Measurements from ENCODE around the gene RECQL5. TPM values are rescaled to one million over a fixed set of nuclear protein-coding genes. Genes with fewer than 3 reads are reported as not detected.

RECQL5 gene
- total and polyA plus RNA-seq, 2 experiments from 2014 or later: 23.1 to 44.4 TPM

- Histone ChIP-seq H4K20me1 (ENCODE audit: insufficient read depth, poor library complexity, severe bottlenecking) (no peaks in the 10 kb centered on the region), H3K36me3 (replicated peaks; ENCODE audit: insufficient read depth, low read depth) (no peaks in the 10 kb centered on the region)
These were observed 52.2 kb downstream of the RECQL5 start for GRCh38 chr17:75614556-75615270.

DNA sequence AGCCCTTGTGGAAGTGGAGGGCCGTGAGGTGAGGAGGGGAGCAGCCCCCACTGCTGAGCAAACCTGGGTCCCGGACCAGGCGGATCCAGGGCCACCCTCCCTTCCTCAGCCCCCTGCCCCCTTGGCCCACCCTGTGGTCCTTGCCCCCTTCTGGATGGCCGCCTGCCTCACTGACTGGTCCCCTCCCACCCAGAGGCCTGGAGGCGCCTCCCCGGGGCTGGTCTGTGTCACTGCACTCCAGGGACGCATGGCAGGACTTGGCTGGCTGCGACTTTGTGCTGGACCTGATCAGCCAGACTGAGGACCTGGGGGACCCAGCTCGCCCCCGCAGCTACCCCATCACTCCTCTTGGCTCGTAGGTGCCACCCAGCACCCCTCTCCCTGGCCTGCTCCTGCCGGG is 52.9 kb downstream of the RECQL5 start:
- DNase-seq (ENCODE audit: low spot score): no peak
- H3K4me3 ChIP-seq: no peak overlapping the region
- H3K9me3 ChIP-seq (ENCODE audit: low read depth): no peaks in the 10 kb centered on the region
- H3K4me1 ChIP-seq (ENCODE audit: insufficient read depth): peaks cover 13% of the 10 kb centered on the region
- H3K79me2 ChIP-seq: peaks cover 5% of the 10 kb centered on the region
- H3K36me3 ChIP-seq (replicated peaks; ENCODE audit: insufficient read depth, low read depth): no peaks in the 10 kb centered on the region
- 86% methylated on average over 8 of the region's 12 CpGs for WGBS (ENCODE audit: low lambda C conversion rate, missing lambda C conversion rate)
- H2AFZ ChIP-seq: no peak overlapping the region
- no peaks in the 10 kb centered on the region for H3K9me2 ChIP-seq (replicated peaks; ENCODE audit: insufficient read depth)
- no peaks in the 10 kb centered on the region for H4K20me1 ChIP-seq (ENCODE audit: insufficient read depth, poor library complexity, severe bottlenecking)
- no peaks in the 10 kb centered on the region for H3K27me3 ChIP-seq
- TF ChIP-seq EZH2 (IDR thresholded peaks at IDR 0.05; ENCODE audit: borderline replicate concordance) (no peak), CTCF (IDR thresholded peaks at IDR 0.05; ENCODE audit: poor library complexity) (no peak), EZH2phosphoT487 (IDR thresholded peaks at IDR 0.05; ENCODE audit: low read depth, severe bottlenecking, unreplicated experiment) (no peak)
- H3K4me2 ChIP-seq: no peak overlapping the region
- H3K27ac ChIP-seq: no peak overlapping the region

More at GRCh38 chr17:75614556-75615270, 52.2 kb downstream of the RECQL5 start:
- 94% methylated on average over 15 of the region's 19 CpGs for WGBS (ENCODE audit: low lambda C conversion rate, missing lambda C conversion rate)
- Histone ChIP-seq H3K4me1 (ENCODE audit: insufficient read depth) (peaks cover 13% of the 10 kb centered on the region), H3K9me3 (ENCODE audit: low read depth) (no peaks in the 10 kb centered on the region), H3K27me3 (no peaks in the 10 kb centered on the region), H3K9me2 (replicated peaks; ENCODE audit: insufficient read depth) (no peaks in the 10 kb centered on the region), H3K79me2 (peaks cover 5% of the 10 kb centered on the region), H3K4me2 (no peak overlapping the region), H2AFZ (no peak overlapping the region), H3K4me3 (no peak overlapping the region), H3K27ac (no peak overlapping the region)
- no peak for DNase-seq (ENCODE audit: low spot score)
- no peak for TF ChIP-seq EZH2phosphoT487 (IDR thresholded peaks at IDR 0.05; ENCODE audit: low read depth, severe bottlenecking, unreplicated experiment)
- TF ChIP-seq CTCF (IDR thresholded peaks at IDR 0.05; ENCODE audit: poor library complexity): no peak
- TF ChIP-seq EZH2 (IDR thresholded peaks at IDR 0.05; ENCODE audit: borderline replicate concordance): no peak

- H3K4me3 ChIP-seq: no peak overlapping the region
- no peak for TF ChIP-seq EZH2 (IDR thresholded peaks at IDR 0.05; ENCODE audit: borderline replicate concordance)
- no peak for TF ChIP-seq EZH2phosphoT487 (IDR thresholded peaks at IDR 0.05; ENCODE audit: low read depth, severe bottlenecking, unreplicated experiment)
- TF ChIP-seq CTCF (IDR thresholded peaks at IDR 0.05; ENCODE audit: poor library complexity): no peak
- H3K4me2 ChIP-seq: no peak overlapping the region
- no peak for DNase-seq (ENCODE audit: low spot score)
- peaks cover 5% of the 10 kb centered on the region for H3K79me2 ChIP-seq
- H3K9me3 ChIP-seq (ENCODE audit: low read depth): no peaks in the 10 kb centered on the region
- H3K27ac ChIP-seq: no peak overlapping the region
- no peaks in the 10 kb centered on the region for H4K20me1 ChIP-seq (ENCODE audit: insufficient read depth, poor library complexity, severe bottlenecking)
- no peaks in the 10 kb centered on the region for H3K36me3 ChIP-seq (replicated peaks; ENCODE audit: insufficient read depth, low read depth)
- peaks cover 13% of the 10 kb centered on the region for H3K4me1 ChIP-seq (ENCODE audit: insufficient read depth)
- H3K27me3 ChIP-seq: no peaks in the 10 kb centered on the region
- no peaks in the 10 kb centered on the region for H3K9me2 ChIP-seq (replicated peaks; ENCODE audit: insufficient read depth)
- WGBS (ENCODE audit: low lambda C conversion rate, missing lambda C conversion rate): 89% methylated on average over 27 of the region's 27 CpGs
- H2AFZ ChIP-seq: no peak overlapping the region
These were observed 53.9 kb downstream of the RECQL5 start for GRCh38 chr17:75612906-75613626.
